GM23338 (cell line): ENCODE data around the gene SCART1.

ENCODE experiments used
- CREB1 ChIP-seq: fragments of 250-450 bp; sonication (Bioruptor Pico); IDR thresholded peaks from 2 replicates; pipeline ENCODE4 v1.5.0; 2020; ENCODE audit warnings: low read depth, mild to moderate bottlenecking, moderate library complexity
- CTCF ChIP-seq, 2 experiments: fragments of 200-600 bp in 1 of 2; sonication (generic) in 1 of 2; conservative IDR thresholded peaks; 2 replicates each; pipeline versions ENCODE4 v1.5.1 to v1.6.1; 2016 to 2017; ENCODE audit warnings: antibody characterized with exemption in 2 of 2, low read depth in 2 of 2, mild to moderate bottlenecking in 2 of 2, moderate library complexity in 1 of 2
- ETS1 ChIP-seq: IDR thresholded peaks from 2 replicates; pipeline ENCODE4 v1.6.1; 2016; ENCODE audit warnings: antibody characterized with exemption
- EZH2 ChIP-seq: fragments of 200-600 bp; sonication (generic); IDR thresholded peaks from one replicate; pipeline ENCODE4 v1.8.0; 2017; ENCODE audit warnings: antibody characterized with exemption, mild to moderate bottlenecking, low read depth; ENCODE audit not compliant: unreplicated experiment
- EZH2phosphoT487 ChIP-seq: fragments of 200-600 bp; sonication (generic); IDR thresholded peaks from one replicate; pipeline ENCODE4 v1.8.1; 2018; ENCODE audit warnings: antibody characterized with exemption; ENCODE audit not compliant: unreplicated experiment
- JUNB ChIP-seq: IDR thresholded peaks from one replicate; pipeline ENCODE4 v1.6.1; 2016; ENCODE audit warnings: antibody characterized with exemption; ENCODE audit not compliant: unreplicated experiment
- POLR2AphosphoS5 ChIP-seq: IDR thresholded peaks from 2 replicates; pipeline ENCODE4 v1.6.1; 2016; ENCODE audit warnings: antibody characterized with exemption, low read depth
- REST ChIP-seq: IDR thresholded peaks from one replicate; pipeline ENCODE4 v1.6.1; 2018; ENCODE audit warnings: antibody characterized with exemption; ENCODE audit not compliant: unreplicated experiment
- STAT1 ChIP-seq: IDR thresholded peaks from one replicate; pipeline ENCODE4 v1.6.1; 2016; ENCODE audit warnings: antibody characterized with exemption; ENCODE audit not compliant: unreplicated experiment

GRCh38 chr10:133458710-133459453 lies 5.1 kb downstream of the SCART1 start:
- no peak for TF ChIP-seq CTCF (conservative IDR thresholded peaks at IDR 0.05; ENCODE audit: low read depth in 2 of 2)
- TF ChIP-seq CREB1 (CRISPR knock-in tag), result no peak
- no peak for TF ChIP-seq POLR2AphosphoS5
- no peak for TF ChIP-seq JUNB
- no peak for TF ChIP-seq EZH2phosphoT487
- TF ChIP-seq EZH2, result no peak
- no peak for TF ChIP-seq REST
- no peak for TF ChIP-seq ETS1
- no peak for TF ChIP-seq STAT1
